Colonic mucosa (tissue), 4 donors: ENCODE data around the gene PNRC1. TPM values are rescaled to one million over a fixed set of nuclear protein-coding genes. Genes with fewer than 3 reads are reported as not detected.

Experiments used
- DNase-seq: peaks from one replicate; pipeline ENCODE4 v3.0.0-alpha.2; 2020
- H3K27ac ChIP-seq: fragments of 200-600 bp; one replicate; pipeline ENCODE4 v1.8.0; 2021
- H3K27me3 ChIP-seq: fragments of 200-600 bp; one replicate; pipeline ENCODE4 v1.8.0; 2021
- H3K36me3 ChIP-seq: fragments of 200-600 bp; one replicate; pipeline ENCODE4 v1.8.0; 2021
- H3K4me1 ChIP-seq: fragments of 200-600 bp; one replicate; pipeline ENCODE4 v1.8.0; 2021; ENCODE audit warnings: mild to moderate bottlenecking
- H3K4me3 ChIP-seq: fragments of 200-600 bp; one replicate; pipeline ENCODE4 v1.8.0; 2021
- H3K9ac ChIP-seq, 2 donors: one replicate each; pipeline ENCODE4 v1.7.0; 2013; ENCODE audit warnings: control low read depth in 2 of 2, low read depth in 2 of 2, low read length in 2 of 2
- H3K9me3 ChIP-seq: fragments of 200-600 bp; one replicate; pipeline ENCODE4 v1.8.0; 2021
- CTCF ChIP-seq: fragments of 200-600 bp; IDR thresholded peaks from one replicate; pipeline ENCODE4 v1.8.0; 2022; ENCODE audit warnings: antibody characterized with exemption, mild to moderate bottlenecking
- intact Hi-C: fragments of 100-400 bp; cut with DNase I; formaldehyde crosslinking; loops from one replicate; pipeline ENCODE4 v1.14.1; 2022
- total RNA-seq, 2 donors: library from RNA; stranded (reverse); fragmentation: NEBNext Ultra II Directional in 1 of 2; extraction: Animal tissue kit (Norgen Biotek cat#: 25700) in 1 of 2; gene quantifications; one replicate each; pipeline ENCODE4 v1.2.1, GENCODE V29; 2021
- donor health status: healthy.
- donor health status: DM: no; HTN: no; CAD: no.
- donor health status: DM: no; HTN: no; CAD: no.

PNRC1 gene
- total RNA-seq, 2 donors from 2014 or later, result 47.8 to 143 TPM

DNA sequence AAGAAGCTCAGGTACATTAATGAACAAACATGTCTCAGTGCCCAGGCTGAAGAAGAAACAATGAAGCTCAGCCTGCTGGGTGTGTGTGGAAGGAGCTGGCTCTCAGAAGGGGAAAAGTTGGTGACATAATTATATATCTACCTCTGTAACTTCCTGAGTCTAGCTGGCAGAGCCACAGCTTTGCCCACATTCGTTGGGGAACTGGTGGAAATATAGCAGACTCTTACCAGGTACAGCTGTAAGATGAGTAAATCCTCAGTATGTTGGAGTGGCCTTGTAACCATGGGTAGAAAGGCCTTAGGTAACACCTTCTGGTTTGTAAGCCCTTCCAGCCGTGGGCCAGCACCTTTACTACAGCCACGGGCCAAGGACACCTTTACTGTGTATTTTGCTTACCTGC, 29.9 kb upstream of the PNRC1 start:
- no peak for TF ChIP-seq CTCF
- Histone ChIP-seq H3K4me3 (no peak overlapping the region), H3K27ac (no peak overlapping the region), H3K4me1 (no peaks in the 10 kb centered on the region), H3K36me3 (no peaks in the 10 kb centered on the region), H3K9ac (no peak overlapping the region), H3K9me3 (no peaks in the 10 kb centered on the region), H3K27me3 (no peaks in the 10 kb centered on the region)
- DNase-seq, result no peak
- intact Hi-C loops, result no loop called here

DNA sequence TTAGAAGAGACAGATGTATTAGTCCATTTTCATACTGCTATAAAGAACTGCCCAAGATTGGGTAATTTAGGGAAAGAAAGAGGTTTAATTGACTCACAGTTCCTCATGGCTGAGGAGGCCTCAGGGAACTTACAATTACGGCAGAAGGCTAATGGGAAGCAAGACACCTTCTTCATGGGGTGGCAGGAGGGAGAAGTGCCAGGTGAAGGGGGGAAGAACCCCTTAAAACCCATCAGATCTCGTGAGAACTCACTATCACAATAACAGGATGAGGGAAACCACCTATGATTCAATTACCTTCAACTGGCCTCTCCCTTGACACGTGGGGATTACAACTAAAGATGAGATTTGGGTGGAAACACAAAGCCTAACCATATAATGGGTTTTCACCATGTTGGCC, 28.9 kb upstream of the PNRC1 start:
- Histone ChIP-seq H3K27me3 (no peaks in the 10 kb centered on the region), H3K27ac (no peak overlapping the region), H3K4me3 (no peak overlapping the region), H3K4me1 (no peaks in the 10 kb centered on the region), H3K36me3 (no peaks in the 10 kb centered on the region), H3K9ac (no peak overlapping the region), H3K9me3 (no peaks in the 10 kb centered on the region)
- no peak for TF ChIP-seq CTCF
- intact Hi-C loops, result no loop called here
- DNase-seq, result no peak

DNA sequence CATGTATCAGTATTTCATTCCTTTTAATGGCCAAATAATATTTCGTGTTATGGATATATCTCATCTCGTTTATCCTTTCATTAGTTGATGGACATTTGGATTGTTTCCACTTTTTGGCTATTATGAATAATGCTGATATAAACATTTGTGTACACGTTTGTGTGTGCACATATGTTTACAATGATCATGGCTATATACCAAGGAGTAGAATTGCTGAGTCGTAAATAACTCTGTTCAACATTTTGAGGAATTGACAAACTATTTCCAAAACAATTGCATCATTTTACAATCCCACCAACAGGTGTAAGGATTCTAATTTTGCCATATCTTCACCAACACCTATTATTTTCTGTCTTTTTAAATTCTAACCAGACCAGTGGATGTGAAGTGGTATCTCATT, 26.3 kb upstream of the PNRC1 start:
- H3K4me1 ChIP-seq, result no peaks in the 10 kb centered on the region
- intact Hi-C loops, result no loop called here
- no peaks in the 10 kb centered on the region for H3K9me3 ChIP-seq
- H3K27ac ChIP-seq, result no peak overlapping the region
- no peaks in the 10 kb centered on the region for H3K36me3 ChIP-seq
- no peak overlapping the region for H3K9ac ChIP-seq
- TF ChIP-seq CTCF, result no peak
- no peak overlapping the region for H3K4me3 ChIP-seq
- no peak for DNase-seq
- no peaks in the 10 kb centered on the region for H3K27me3 ChIP-seq

GRCh38 chr6:89057759-89058158, 22.8 kb upstream of the PNRC1 start:
- no peak for TF ChIP-seq CTCF

DNA sequence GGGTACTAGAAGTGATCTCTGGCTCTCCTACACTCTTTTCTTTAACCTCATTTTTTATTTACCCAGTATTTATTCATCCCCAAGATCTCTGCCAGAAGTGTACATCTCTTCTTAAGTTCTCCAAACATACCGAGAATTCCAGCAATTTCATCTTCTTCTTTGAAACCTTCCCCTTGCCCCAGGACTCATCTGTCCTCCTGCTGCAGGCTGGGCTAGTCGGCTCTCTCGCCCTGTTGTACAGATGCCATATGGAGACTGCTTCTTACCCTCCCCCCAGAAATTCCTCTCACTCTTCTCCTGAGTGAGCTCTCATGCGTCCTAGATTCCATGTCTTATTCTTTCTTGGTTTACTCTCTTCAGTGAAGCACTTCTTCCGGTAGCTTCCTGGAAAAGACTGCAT, 21.9 kb upstream of the PNRC1 start:
- no peak overlapping the region for H3K4me3 ChIP-seq
- intact Hi-C loops, result no loop called here
- H3K4me1 ChIP-seq, result no peaks in the 10 kb centered on the region
- H3K9ac ChIP-seq, result no peak overlapping the region
- no peak overlapping the region for H3K27ac ChIP-seq
- H3K27me3 ChIP-seq, result no peaks in the 10 kb centered on the region
- no peak for TF ChIP-seq CTCF
- no peak for DNase-seq
- H3K9me3 ChIP-seq, result no peaks in the 10 kb centered on the region
- no peaks in the 10 kb centered on the region for H3K36me3 ChIP-seq

More at GRCh38 chr6:89057759-89058158, 22.8 kb upstream of the PNRC1 start:
- DNase-seq, result no peak
- Histone ChIP-seq H3K27ac (no peak overlapping the region), H3K4me3 (no peak overlapping the region), H3K4me1 (no peaks in the 10 kb centered on the region), H3K27me3 (no peaks in the 10 kb centered on the region), H3K9me3 (no peaks in the 10 kb centered on the region), H3K36me3 (no peaks in the 10 kb centered on the region), H3K9ac (no peak overlapping the region)
- intact Hi-C loops, result no loop called here

- no peaks in the 10 kb centered on the region for H3K36me3 ChIP-seq
- no peaks in the 10 kb centered on the region for H3K4me1 ChIP-seq
- H3K4me3 ChIP-seq, result no peak overlapping the region
- H3K9me3 ChIP-seq, result no peaks in the 10 kb centered on the region
- H3K27ac ChIP-seq, result no peak overlapping the region
- intact Hi-C loops, result no loop called here
- DNase-seq, result no peak
- TF ChIP-seq CTCF, result no peak
- no peak overlapping the region for H3K9ac ChIP-seq
- H3K27me3 ChIP-seq, result no peaks in the 10 kb centered on the region
These were observed 21.3 kb upstream of the PNRC1 start for GRCh38 chr6:89059227-89059626.
